GM12864 (cell line): Measurements from ENCODE around the gene ZNF280B.
"Not testable (repeated sequence)": the region's sequence is repeated elsewhere in the genome, so short reads cannot be mapped to it uniquely, and the experiment has no call there.

Experiments used
- DNase-seq: peaks from one replicate; pipeline ENCODE4 v3.0.0-alpha.2; 2011; ENCODE audit warnings: low read depth
- H3K4me3 ChIP-seq: 2 replicates; pipeline ENCODE4 v1.5.1; 2011; ENCODE audit warnings: mild to moderate bottlenecking, low read depth, low read length, control low read depth
- CTCF ChIP-seq: IDR thresholded peaks from 2 replicates; pipeline ENCODE4 v1.5.1; 2011; ENCODE audit warnings: low read depth, mild to moderate bottlenecking, moderate library complexity, low read length, control low read depth, inconsistent platforms; ENCODE audit errors: missing control alignments

Gene ZNF280B

GRCh38 chr22:22452996-22453686 is 55.4 kb downstream of the ZNF280B start:
- TF ChIP-seq CTCF, result no peak
- no peak for DNase-seq
- no peak overlapping the region for H3K4me3 ChIP-seq

- no peak for TF ChIP-seq CTCF
- H3K4me3 ChIP-seq, result no peak overlapping the region
- DNase-seq, result no peak
These were observed 56.3 kb downstream of the ZNF280B start for GRCh38 chr22:22452211-22452610.

- peak; percentile 35 for TF ChIP-seq CTCF
- no peak overlapping the region for H3K4me3 ChIP-seq
- DNase-seq, result peak; percentile 69
These were observed 58.2 kb downstream of the ZNF280B start for GRCh38 chr22:22450343-22450839.

- peak; percentile 19 for DNase-seq
- no peak for TF ChIP-seq CTCF
- H3K4me3 ChIP-seq, result no peak overlapping the region
These were observed 58.7 kb downstream of the ZNF280B start for GRCh38 chr22:22449819-22450218.

- H3K4me3 ChIP-seq, result no peak overlapping the region
- DNase-seq, result no peak
- TF ChIP-seq CTCF, result no peak
These were observed 62.0 kb downstream of the ZNF280B start for GRCh38 chr22:22446517-22446916.

GRCh38 chr22:22444007-22444589 is 64.4 kb downstream of the ZNF280B start:
- not testable (repeated sequence) for DNase-seq, H3K4me3 ChIP-seq

- DNase-seq, result no peak
- no peak for TF ChIP-seq CTCF
- H3K4me3 ChIP-seq, result no peak overlapping the region
These were observed 65.4 kb downstream of the ZNF280B start for GRCh38 chr22:22442928-22443709.

- not testable (repeated sequence) for DNase-seq, H3K4me3 ChIP-seq
These were observed 66.9 kb downstream of the ZNF280B start for GRCh38 chr22:22441626-22442025.
